Smooth muscle cell of the brain vasculature (primary cell): Measurements from ENCODE around the gene TSPEAR.

Source experiments
- DNase-seq: peaks from one replicate; pipeline ENCODE4 v3.0.0-alpha.2; 2012; ENCODE audit warnings: low read depth, low spot score

Gene TSPEAR

GRCh38 chr21:44530903-44531605 lies 180.3 kb downstream of the TSPEAR start:
- no peak for DNase-seq

- no peak for DNase-seq
Observed at GRCh38 chr21:44530221-44530902, 181.0 kb downstream of the TSPEAR start.

DNA sequence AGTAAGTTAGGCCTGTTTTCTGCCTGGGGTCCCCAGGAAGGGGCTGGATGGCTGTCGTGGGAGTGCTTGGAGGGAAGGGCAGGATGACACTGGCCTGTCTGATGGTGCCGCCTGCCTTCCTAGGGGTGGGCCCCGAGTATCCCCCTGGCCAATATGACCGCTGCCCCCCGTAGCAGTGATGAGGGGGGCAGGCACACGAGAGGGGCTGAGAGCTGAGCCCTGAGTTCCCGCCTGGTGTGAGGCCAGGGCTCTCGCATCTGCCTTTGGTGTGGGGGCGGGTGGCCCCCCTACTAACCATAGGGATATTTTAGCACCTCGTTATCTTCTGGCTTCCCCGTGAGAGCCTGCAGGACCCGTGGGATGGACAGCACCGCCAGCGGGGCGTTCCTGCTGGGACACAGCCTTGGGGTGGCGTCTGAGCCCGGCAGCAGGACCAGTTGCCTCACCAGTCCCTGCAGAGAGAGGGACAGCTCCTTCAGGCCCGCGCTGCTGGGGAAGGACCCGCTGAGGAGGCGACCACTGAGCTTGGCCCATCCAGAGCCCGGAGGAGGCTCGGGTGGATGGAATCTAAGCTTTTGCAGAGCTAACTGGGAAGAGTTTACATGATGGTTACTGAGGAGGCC lies 181.8 kb downstream of the TSPEAR start:
- DNase-seq: no peak

DNA sequence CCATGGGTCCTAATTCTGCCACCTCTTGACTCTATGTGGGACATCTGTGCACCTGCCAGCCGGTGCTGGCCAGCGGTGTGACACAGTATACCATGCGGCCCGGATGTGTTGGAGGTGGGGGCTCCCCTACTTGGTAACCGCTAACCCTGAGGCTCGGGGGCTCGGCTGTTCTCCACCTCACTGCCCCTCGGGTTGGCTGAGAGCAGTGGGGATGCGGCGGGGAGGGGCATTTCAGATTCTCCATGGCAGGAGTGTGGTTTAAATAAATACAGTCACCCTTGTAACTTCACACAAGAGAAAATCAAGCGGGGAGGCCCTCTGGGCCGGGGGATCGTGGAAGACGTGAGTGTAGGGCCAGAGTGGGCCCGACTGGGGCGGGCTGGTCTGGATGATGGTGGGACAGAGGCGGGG lies 182.4 kb downstream of the TSPEAR start:
- DNase-seq: no peak

GRCh38 chr21:44528634-44528995 lies 182.8 kb downstream of the TSPEAR start:
- DNase-seq: no peak

- DNase-seq: no peak
Observed at GRCh38 chr21:44527983-44528633, 183.3 kb downstream of the TSPEAR start.

DNA sequence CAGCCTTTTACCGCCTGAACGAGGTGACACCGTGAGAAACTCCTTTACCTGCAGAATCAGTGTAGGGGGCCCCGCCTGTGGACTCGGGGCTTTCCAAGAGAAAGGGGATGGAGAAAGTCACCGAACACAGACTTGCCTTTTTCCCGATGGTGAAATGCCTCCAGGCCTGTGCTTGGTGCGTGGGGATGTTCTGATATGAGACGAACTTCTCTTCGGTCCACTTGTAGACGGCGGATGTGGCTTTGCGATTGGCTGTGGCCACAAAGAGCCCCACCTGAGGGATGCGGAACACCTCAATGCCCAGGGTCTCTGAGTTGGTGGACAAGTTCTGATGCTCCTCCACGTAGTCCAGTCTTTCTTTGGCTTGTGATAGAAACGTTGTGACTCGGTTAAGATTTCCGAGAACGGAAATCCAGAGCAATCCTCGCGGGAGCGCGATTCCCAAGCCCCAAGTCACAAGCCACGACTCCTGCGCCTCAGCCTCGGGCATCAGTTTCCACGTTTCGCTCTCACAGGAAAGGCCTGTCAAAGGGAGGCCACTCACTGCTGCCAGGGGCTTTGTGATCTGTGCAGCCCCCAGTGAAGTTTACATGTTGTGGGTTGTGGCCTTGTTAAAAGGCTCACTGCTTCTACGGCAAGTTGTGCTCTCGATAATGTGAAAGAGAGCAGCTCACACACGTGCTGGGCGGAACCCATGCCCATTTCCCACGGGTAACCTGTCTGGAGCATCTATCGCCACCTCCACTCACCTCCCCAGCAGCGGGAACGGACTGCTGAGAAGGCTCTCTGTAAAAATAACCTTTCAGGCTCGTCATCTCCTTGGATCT lies 184.0 kb downstream of the TSPEAR start:
- no peak for DNase-seq

- no peak for DNase-seq
Observed at GRCh38 chr21:44526096-44526997, 185.0 kb downstream of the TSPEAR start.

DNA sequence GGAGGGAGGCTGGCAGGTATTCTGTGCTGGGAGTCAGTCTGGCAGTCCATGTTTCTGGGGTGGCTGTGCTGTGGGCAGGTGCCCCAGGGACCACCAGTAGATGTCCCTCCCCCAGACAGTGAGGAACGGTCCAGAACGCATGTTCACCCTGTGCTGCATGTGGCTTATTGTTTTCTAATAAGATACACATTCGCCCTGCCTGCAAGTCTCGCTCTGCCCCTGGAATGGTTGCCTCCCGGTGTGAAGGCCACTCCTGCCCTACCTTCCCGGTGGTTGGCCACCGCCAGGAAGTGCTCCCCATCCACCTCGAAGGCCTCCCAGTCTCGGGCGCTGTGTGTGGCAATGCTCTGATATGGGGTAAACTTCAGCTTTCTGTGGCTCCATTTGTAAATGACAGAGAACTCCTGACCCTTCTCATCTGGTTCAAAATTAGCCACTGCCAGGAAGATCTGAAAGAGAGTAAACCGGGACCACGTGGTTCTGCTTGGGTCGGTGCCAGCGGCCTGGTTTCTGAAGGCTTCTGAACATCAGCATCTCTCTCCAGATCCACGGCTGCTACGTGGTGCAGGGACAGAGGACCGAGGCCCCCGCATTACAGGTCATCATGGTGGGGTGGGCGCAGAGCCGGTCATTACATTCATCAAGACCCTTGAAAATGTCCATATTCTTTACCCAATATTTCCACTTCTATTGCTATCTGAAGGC lies 185.8 kb downstream of the TSPEAR start:
- no peak for DNase-seq

DNA sequence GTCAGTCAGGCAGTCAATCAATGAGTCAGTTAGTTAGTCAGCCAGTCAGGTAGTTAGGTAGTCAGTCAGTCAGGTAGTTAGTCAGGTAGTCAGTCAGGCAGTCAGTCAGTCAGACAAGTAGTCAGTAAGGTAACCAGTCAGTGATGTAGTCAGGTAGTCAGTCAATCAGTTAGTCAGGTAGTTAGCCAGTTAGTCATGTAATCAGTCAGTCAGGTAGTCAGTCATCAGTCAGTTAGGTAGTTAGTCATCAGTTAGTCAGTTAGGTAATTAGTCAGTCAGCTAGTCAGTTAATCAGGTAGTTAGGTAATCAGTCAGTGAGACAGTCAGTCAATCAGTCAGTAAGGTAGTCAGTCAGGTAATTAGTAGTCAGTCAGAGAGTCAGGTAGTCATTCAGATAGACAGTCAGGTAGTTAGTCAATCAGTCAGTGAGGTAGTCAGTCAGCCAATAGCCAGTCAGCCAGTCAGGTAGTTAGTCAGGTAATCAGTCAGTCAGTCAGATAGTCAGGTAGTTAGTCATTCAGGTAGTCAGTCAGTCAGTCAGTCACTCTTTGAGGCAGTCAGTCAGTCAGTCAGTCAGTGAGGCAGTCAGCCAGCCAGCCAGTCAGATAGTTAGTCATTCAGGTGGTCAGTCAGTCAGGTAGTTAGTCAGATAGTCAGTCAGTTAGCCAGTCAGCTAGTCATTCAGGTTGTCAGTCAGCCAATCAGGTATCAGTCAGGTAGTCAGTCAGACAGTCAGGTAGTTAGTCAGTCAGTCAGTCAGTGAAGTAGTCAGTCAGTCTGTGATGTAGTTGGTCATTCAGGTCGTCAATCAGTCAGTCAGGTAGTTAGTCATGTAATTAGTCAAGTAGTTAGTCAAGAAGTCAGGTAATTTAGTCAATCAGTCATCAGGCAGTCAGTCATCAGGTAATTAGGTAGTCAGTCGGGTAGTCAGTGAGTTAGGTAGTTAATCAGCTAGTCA lies 186.7 kb downstream of the TSPEAR start:
- no peak for DNase-seq

GRCh38 chr21:44523567-44524413 lies 187.6 kb downstream of the TSPEAR start:
- DNase-seq: no peak

DNA sequence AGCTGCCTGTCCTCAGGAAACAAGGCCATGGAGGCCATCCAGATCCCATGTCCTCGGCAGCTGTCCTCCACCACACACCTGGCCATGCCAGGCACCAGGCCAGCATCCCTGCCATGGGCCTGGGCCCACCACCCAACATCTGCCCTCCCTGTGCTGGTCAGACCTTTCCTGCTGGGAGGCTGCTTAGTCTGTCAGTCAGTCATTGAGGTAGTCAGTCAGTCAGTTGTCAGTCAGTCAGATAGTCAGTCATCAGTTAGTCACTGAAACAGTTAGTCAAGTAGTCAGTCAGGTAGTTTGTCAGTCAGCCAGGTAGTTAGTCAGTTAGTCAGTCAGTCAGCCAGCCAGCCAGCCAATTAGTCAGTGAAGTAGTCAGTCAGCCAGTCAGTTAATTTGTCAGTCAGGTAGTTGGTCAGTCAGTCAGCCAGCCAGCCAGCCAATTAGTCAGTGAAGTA lies 188.6 kb downstream of the TSPEAR start:
- DNase-seq: no peak

GRCh38 chr21:44521928-44522752 lies 189.2 kb downstream of the TSPEAR start:
- no peak for DNase-seq

DNA sequence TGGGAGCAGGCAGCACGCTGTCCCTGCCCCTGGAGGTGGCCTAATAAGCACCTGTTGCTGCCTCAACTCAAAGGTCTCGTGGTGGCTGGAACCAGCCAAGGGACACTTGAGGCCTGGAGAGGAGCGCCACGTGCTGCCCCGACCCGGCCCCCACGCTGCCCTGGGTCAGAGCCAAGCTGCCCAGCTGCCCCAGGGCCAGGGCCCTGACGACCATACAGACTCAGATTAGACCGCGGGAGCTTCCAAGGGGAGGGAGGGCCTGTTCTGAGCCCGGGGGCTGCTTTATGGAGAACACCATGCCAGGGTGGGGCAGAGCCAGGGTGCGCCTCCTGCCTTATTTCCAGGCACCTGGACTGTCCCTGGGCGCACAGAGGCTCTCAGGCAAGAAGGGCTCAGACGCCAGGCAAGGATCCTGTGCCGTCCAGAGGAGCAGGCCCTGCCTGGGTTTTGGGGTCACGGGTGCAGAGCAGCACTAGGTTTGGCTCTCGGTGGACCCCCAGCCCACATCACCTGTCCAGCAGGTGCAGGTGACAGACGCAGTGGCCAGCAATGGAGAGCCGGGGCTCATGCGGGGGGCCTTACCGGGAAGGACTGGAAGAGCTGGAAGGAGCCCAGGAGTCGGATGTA lies 190.0 kb downstream of the TSPEAR start:
- no peak for DNase-seq

DNA sequence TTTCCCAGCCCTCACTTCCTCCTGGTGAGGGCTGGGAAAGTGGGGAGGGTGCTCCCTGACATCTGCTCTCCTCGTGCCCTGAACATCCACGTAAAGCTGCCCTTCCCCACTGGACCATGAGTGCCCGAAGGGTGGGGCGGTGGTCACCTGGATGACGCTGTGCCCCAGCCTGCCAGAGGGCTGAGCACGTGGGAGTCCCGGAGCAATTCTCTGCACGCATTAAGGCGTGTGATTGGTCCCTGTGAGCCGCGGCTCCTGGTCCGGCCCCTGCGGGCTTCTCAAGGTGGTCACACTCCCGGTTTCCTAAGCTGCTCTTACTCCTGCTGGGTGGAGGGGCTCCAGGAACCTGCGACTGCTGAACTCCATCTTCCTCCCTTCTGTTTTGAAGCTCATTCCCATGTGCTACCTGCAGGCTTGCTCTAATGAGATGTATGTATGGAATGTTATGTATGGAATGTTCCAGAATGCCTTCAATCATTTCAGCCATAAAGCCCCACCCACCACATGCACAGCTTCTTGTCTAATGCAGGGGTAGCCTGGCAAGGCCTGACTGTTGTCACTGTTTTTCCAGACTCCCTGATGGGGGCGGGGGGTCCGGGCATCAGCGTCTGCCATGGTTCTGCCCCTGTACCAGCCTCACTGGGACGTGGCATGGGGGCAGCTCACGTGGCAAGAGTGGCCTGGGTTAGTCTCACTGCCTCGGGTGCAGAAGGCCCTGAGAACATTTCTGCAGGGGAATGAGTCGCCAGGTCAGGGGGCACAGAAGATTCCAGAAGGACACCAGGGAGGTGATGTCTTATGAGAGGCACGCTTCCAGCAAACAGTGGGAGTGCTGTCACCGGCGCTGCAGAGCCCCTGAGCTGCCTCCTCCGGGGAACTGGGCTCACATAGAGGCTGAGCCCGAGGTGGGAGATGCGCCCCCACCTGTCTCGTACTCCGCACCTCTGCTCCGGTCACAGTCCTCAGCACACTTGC lies 190.8 kb downstream of the TSPEAR start:
- no peak for DNase-seq
